MCF 10A (cell line): Measurements from ENCODE around the gene TAS2R5. TPM values are rescaled to one million over a fixed set of nuclear protein-coding genes. Genes with fewer than 3 reads are reported as not detected.
"Not testable (repeated sequence)": the region's sequence is repeated elsewhere in the genome, so short reads cannot be mapped to it uniquely, and the experiment has no call there.

ENCODE experiments used
- Bru-seq: library from RNA; stranded (reverse); fragments of 400-500 nt; gene quantifications from one replicate; lab custom pipeline; 2021; lab: Mats Ljungman, UMichigan
- BruChase-seq, 2 experiments: library from RNA; stranded (reverse); fragments of 400-500 nt; gene quantifications; one replicate each; lab custom pipeline; 2021; lab: Mats Ljungman, UMichigan
- BruUV-seq: library from RNA; stranded (reverse); fragments of 400-500 nt; replicated peaks from 2 replicates; lab custom pipeline; 2021; lab: Mats Ljungman, UMichigan
- CTCF ChIA-PET: fragments of 300-600 bp; sonication (Branson Sonifier 250); formaldehyde crosslinking; extraction: SDS; loops from one replicate; lab custom pipeline; 2021; ENCODE audit warnings: antibody characterized with exemption, inconsistent platforms; lab: Yijun Ruan, JAX
- POLR2A ChIA-PET: fragments of 300-600, 350-650 bp; sonication (Branson Sonifier 250); formaldehyde crosslinking; extraction: SDS; loops from one replicate; lab custom pipeline; 2020; ENCODE audit warnings: antibody characterized with exemption, inconsistent platforms; lab: Yijun Ruan, JAX
- DNase-seq: peaks from one replicate; pipeline ENCODE4 v3.0.0-alpha.2; 2018; ENCODE audit not compliant: unreplicated experiment
- H3K27ac Mint-ChIP-seq: one replicate; pipeline ENCODE4 v1.8.0; 2022; ENCODE audit warnings: mild to moderate bottlenecking, low read depth, mixed read lengths; ENCODE audit not compliant: unreplicated experiment
- H3K27me3 Mint-ChIP-seq: one replicate; pipeline ENCODE4 v1.8.0; 2022; ENCODE audit warnings: mixed read lengths; ENCODE audit not compliant: insufficient read depth, unreplicated experiment
- H3K36me3 Mint-ChIP-seq: one replicate; pipeline ENCODE4 v1.8.0; 2022; ENCODE audit warnings: mild to moderate bottlenecking, moderate library complexity, mixed read lengths; ENCODE audit not compliant: insufficient read depth, unreplicated experiment
- H3K4me1 Mint-ChIP-seq: one replicate; pipeline ENCODE4 v1.8.0; 2022; ENCODE audit warnings: mixed read lengths; ENCODE audit not compliant: insufficient read depth, unreplicated experiment
- H3K4me3 Mint-ChIP-seq: one replicate; pipeline ENCODE4 v1.8.0; 2022; ENCODE audit warnings: mild to moderate bottlenecking, moderate library complexity, mixed read lengths; ENCODE audit not compliant: unreplicated experiment
- H3K9me3 Mint-ChIP-seq: one replicate; pipeline ENCODE4 v1.8.0; 2022; ENCODE audit warnings: mixed read lengths; ENCODE audit not compliant: unreplicated experiment
- CTCF ChIP-seq: fragments of 200-600 bp; IDR thresholded peaks from one replicate; pipeline ENCODE4 v1.8.0; 2022; ENCODE audit warnings: antibody characterized with exemption, mild to moderate bottlenecking; ENCODE audit not compliant: unreplicated experiment
- intact Hi-C: fragments of 100-400 bp; cut with micrococcal nuclease; formaldehyde crosslinking; loops from 2 replicates; pipeline ENCODE4 v1.14.1; 2022
- long read RNA-seq: library from polyadenylated mRNA; stranded (forward); transcript quantifications from one replicate; pipeline ENCODE4 v2.0.0, GENCODE V29; 2022
- total RNA-seq: library from RNA; stranded (reverse); gene quantifications from 2 replicates; pipeline ENCODE4 v1.2.3, GENCODE V29; 2022

The TAS2R5 gene
- total RNA-seq (3.7 and 4.7 TPM in 2 replicates), Bru-seq, nascent RNA (percentile 74 among the genes with signal in this experiment), BruChase-seq, experiment 1, labeled RNA remaining after a 6-hour chase (percentile 95 among the genes with signal in this experiment), BruChase-seq, experiment 2, labeled RNA remaining after a 2-hour chase (percentile 92 among the genes with signal in this experiment)
- long read RNA-seq: 0 reads

- intact Hi-C loops: no loop called here
- Mint-ChIP-seq H3K36me3 (peaks cover 37% of the 10 kb centered on the region), H3K4me1 (no peaks in the 10 kb centered on the region), H3K9me3 (no peaks in the 10 kb centered on the region), H3K27ac (no peak within 1 kb of the TSS), H3K27me3 (no peaks in the 10 kb centered on the region), H3K4me3 (no peak within 1 kb of the TSS)
- no TSS peak for BruUV-seq
- TF ChIP-seq CTCF: no peak
- CTCF ChIA-PET: interaction anchor here (0.6 to 1.4 kb wide), 3 partner anchors 52 to 561 kb away, joined by 3 to 4 read pairs (median 4); no protein-coding TSS in a partner anchor
- POLR2A ChIA-PET: no interaction called here
- no peak for DNase-seq
These were observed at the start of gene TAS2R5 for GRCh38 chr7:141789917-141790316. Gene TAS2R5, plus strand, starts transcription at chr7:141790217. Its CDS starts 145 bp downstream, at chr7:141790362.

GRCh38 chr7:141742229-141742628 lies 47.8 kb upstream of the TAS2R5 start:
- no peaks in the 10 kb centered on the region for H3K9me3 Mint-ChIP-seq
- no peak for DNase-seq
- TF ChIP-seq CTCF: no peak
- ChIA-PET CTCF (interaction anchor here (0.5 to 1.1 kb wide), 5 partner anchors 15 to 1247 kb away, joined by 3 to 7 read pairs (median 5); no protein-coding TSS in a partner anchor), POLR2A (interaction anchor here (0.6 to 1.1 kb wide), 3 partner anchors 28 to 727 kb away, joined by 3 read pairs; partner anchors contain the start of gene MRPS33)
- H3K4me3 Mint-ChIP-seq: no peak overlapping the region
- BruUV-seq: no TSS peak
- H3K27me3 Mint-ChIP-seq: no peaks in the 10 kb centered on the region
- H3K4me1 Mint-ChIP-seq: peaks cover 16% of the 10 kb centered on the region
- intact Hi-C loops: no loop called here
- peaks cover 64% of the 10 kb centered on the region for H3K36me3 Mint-ChIP-seq
- no peak overlapping the region for H3K27ac Mint-ChIP-seq

GRCh38 chr7:141744131-141744530 lies 45.9 kb upstream of the TAS2R5 start:
- ChIA-PET CTCF (interaction anchor here (1.7 kb wide), 1 partner anchor 42 kb away, joined by 3 read pairs; no protein-coding TSS in a partner anchor), POLR2A (no interaction called here)
- H3K4me3 Mint-ChIP-seq: no peak overlapping the region
- intact Hi-C loops: no loop called here
- peaks cover 80% of the 10 kb centered on the region for H3K36me3 Mint-ChIP-seq
- no peak for TF ChIP-seq CTCF
- no peaks in the 10 kb centered on the region for H3K9me3 Mint-ChIP-seq
- DNase-seq: no peak
- H3K4me1 Mint-ChIP-seq: peaks cover 9% of the 10 kb centered on the region
- no TSS peak for BruUV-seq
- no peak overlapping the region for H3K27ac Mint-ChIP-seq
- H3K27me3 Mint-ChIP-seq: no peaks in the 10 kb centered on the region

GRCh38 chr7:141748396-141748795 lies 41.6 kb upstream of the TAS2R5 start:
- BruUV-seq: no TSS peak
- Mint-ChIP-seq H3K9me3 (no peaks in the 10 kb centered on the region), H3K36me3 (peaks cover 97% of the 10 kb centered on the region), H3K27me3 (no peaks in the 10 kb centered on the region), H3K4me1 (no peaks in the 10 kb centered on the region), H3K27ac (no peak overlapping the region), H3K4me3 (no peak overlapping the region)
- TF ChIP-seq CTCF: no peak
- intact Hi-C loops: no loop called here
- ChIA-PET POLR2A (no interaction called here), CTCF (interaction anchor here (1.2 kb wide), 1 partner anchor 9 kb away, joined by 4 read pairs; no protein-coding TSS in a partner anchor)
- DNase-seq: no peak

GRCh38 chr7:141751904-141752303 lies 38.1 kb upstream of the TAS2R5 start:
- H3K36me3 Mint-ChIP-seq: peaks cover 95% of the 10 kb centered on the region
- H3K27ac Mint-ChIP-seq, H3K4me1 Mint-ChIP-seq, H3K9me3 Mint-ChIP-seq, H3K4me3 Mint-ChIP-seq, H3K27me3 Mint-ChIP-seq, CTCF ChIA-PET, POLR2A ChIA-PET, BruUV-seq: not testable (repeated sequence)
- intact Hi-C loops: loop anchor here (1.0 to 5.0 kb wide), 2 partner anchors 14 to 225 kb away; partner anchors contain the start of gene SSBP1
- peak; percentile 2 for DNase-seq
